ENCODE data around the gene USP49. TPM values are rescaled to one million over a fixed set of nuclear protein-coding genes. Genes with fewer than 3 reads are reported as not detected.

USP49 gene
- total and polyA plus RNA-seq, 2 of the 13 experiments (the other 11 are each of a cell fraction or from before 2014, with no cell fraction given), result 2.9 to 4.3 TPM

- TF ChIP-seq ZNF589 (CRISPR knock-in tag; conservative IDR thresholded peaks at IDR 0.05) (no peak), SETDB1 (CRISPR knock-in tag; IDR thresholded peaks at IDR 0.05; ENCODE audit: borderline replicate concordance) (no peak), ZGPAT (CRISPR knock-in tag; IDR thresholded peaks at IDR 0.05) (no peak), ZNF776 (CRISPR knock-in tag; IDR thresholded peaks at IDR 0.05) (no peak), CSRNP1 (CRISPR knock-in tag; IDR thresholded peaks at IDR 0.05) (0 out of 2 replicates have a peak, but pooled peaks have one; percentile 34), ZBTB3 (CRISPR knock-in tag; IDR thresholded peaks at IDR 0.05; ENCODE audit: borderline replicate concordance, low read depth) (no peak), ARNT2 (CRISPR knock-in tag; IDR thresholded peaks at IDR 0.05; ENCODE audit: low read depth) (no peak), LCORL (IDR thresholded peaks at IDR 0.05) (no peak), LCORL (CRISPR knock-in tag; IDR thresholded peaks at IDR 0.05) (0 out of 2 replicates have a peak, but pooled peaks have one; percentile 37), EZH2 (conservative IDR thresholded peaks at IDR 0.05; ENCODE audit: low read depth, low read length) (no peak), ZNF318 (CRISPR knock-in tag; IDR thresholded peaks at IDR 0.05) (no peak), PHF8 (CRISPR knock-in tag; IDR thresholded peaks at IDR 0.05) (no peak), SP2 (CRISPR knock-in tag; IDR thresholded peaks at IDR 0.05) (no peak), NR1H2 (CRISPR knock-in tag; IDR thresholded peaks at IDR 0.05; ENCODE audit: borderline replicate concordance, low read depth) (no peak), U2AF2 (IDR thresholded peaks at IDR 0.05; ENCODE audit: low read depth, low read length) (no peak)
- TF ChIP-seq, protein P1, sequence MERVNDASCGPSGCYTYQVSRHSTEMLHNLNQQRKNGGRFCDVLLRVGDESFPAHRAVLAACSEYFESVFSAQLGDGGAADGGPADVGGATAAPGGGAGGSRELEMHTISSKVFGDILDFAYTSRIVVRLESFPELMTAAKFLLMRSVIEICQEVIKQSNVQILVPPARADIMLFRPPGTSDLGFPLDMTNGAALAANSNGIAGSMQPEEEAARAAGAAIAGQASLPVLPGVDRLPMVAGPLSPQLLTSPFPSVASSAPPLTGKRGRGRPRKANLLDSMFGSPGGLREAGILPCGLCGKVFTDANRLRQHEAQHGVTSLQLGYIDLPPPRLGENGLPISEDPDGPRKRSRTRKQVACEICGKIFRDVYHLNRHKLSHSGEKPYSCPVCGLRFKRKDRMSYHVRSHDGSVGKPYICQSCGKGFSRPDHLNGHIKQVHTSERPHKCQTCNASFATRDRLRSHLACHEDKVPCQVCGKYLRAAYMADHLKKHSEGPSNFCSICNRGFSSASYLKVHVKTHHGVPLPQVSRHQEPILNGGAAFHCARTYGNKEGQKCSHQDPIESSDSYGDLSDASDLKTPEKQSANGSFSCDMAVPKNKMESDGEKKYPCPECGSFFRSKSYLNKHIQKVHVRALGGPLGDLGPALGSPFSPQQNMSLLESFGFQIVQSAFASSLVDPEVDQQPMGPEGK (CRISPR knock-in tag; IDR thresholded peaks at IDR 0.05), result peak; percentile 77
These were observed 114.4 kb downstream of the USP49 start, which contains the start of gene PRICKLE4 (continued) for GRCh38 chr6:41780551-41781365.
